ENCODE data around the gene NUP85. TPM values are rescaled to one million over a fixed set of nuclear protein-coding genes. Genes with fewer than 3 reads are reported as not detected.
"Not testable (repeated sequence)": the region's sequence is repeated elsewhere in the genome, so short reads cannot be mapped to it uniquely, and the experiment has no call there.

NUP85 gene, protein sequence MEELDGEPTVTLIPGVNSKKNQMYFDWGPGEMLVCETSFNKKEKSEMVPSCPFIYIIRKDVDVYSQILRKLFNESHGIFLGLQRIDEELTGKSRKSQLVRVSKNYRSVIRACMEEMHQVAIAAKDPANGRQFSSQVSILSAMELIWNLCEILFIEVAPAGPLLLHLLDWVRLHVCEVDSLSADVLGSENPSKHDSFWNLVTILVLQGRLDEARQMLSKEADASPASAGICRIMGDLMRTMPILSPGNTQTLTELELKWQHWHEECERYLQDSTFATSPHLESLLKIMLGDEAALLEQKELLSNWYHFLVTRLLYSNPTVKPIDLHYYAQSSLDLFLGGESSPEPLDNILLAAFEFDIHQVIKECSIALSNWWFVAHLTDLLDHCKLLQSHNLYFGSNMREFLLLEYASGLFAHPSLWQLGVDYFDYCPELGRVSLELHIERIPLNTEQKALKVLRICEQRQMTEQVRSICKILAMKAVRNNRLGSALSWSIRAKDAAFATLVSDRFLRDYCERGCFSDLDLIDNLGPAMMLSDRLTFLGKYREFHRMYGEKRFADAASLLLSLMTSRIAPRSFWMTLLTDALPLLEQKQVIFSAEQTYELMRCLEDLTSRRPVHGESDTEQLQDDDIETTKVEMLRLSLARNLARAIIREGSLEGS
- 10 to 100 TPM; 11.7 to 41.1 (median 33.4) TPM for polyA plus RNA-seq (ENCODE audit: low read depth in 6 of 6)

- peaks cover 0 to 5% of the 10 kb centered on the region in 2 donors for H3K36me3 Mint-ChIP-seq
- peaks cover 13 to 45% (median 14%) of the 10 kb centered on the region in 3 donors for H3K4me1 Mint-ChIP-seq
- ATAC-seq (ENCODE audit: low read depth in 2 of 2) (peak; percentile 85 to 86), DNase-seq (peak; percentile 92)
- H3K4me3 Mint-ChIP-seq: peak within 1 kb of the TSS; percentile 89 to 98 (median 96)
- no peaks in the 10 kb centered on the region for H3K9me3 Mint-ChIP-seq
- peak within 1 kb of the TSS; percentile 97 to 99 (median 98) for H3K27ac Mint-ChIP-seq
- no peaks in the 10 kb centered on the region for H3K27me3 Mint-ChIP-seq
Observed at GRCh38 chr17:75205037-75205792, at the start of gene NUP85. NUP85 (plus strand) TSS chr17:75205679; CDS start chr17:75205762, 83 bp downstream.

DNA sequence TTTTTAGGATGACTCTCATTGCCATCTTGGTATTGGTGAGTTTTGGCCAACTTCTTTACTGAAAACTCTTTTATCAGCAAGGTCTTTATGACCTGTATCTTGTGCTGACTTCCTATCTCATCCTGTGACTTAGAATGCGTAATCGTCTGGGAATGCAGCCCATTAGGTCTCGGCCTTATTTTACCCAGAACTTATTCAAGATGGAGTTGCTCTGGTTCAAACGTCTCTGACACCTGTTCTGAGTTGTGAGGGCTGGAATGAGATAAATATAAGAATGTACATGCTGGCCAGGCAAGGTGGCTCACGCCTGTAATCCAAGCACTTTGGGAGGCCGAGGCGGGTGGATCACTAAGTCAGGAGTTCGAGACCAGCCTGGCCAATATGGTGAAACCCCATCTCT, 47.0 kb upstream of the NUP85 start:
- not testable (repeated sequence) for DNase-seq; H3K36me3 Mint-ChIP-seq; H3K4me3 Mint-ChIP-seq; H3K9me3 Mint-ChIP-seq; H3K27me3 Mint-ChIP-seq; ATAC-seq (ENCODE audit: low read depth in 2 of 2); H3K27ac Mint-ChIP-seq
- peaks cover 10 to 28% (median 15%) of the 10 kb centered on the region in 3 donors for H3K4me1 Mint-ChIP-seq

GRCh38 chr17:75159196-75160031, 46.1 kb upstream of the NUP85 start:
- Mint-ChIP-seq H3K9me3 (no peaks in the 10 kb centered on the region), H3K27me3 (no peaks in the 10 kb centered on the region), H3K4me1 (peaks cover 6 to 22% (median 11%) of the 10 kb centered on the region in 3 donors), H3K4me3 (peak overlapping the region in 1 of 8 donors; percentile 37), H3K36me3 (no peaks in the 10 kb centered on the region), H3K27ac (no peak overlapping the region)
- ATAC-seq (ENCODE audit: low read depth in 2 of 2): no peak
- DNase-seq: no peak

DNA sequence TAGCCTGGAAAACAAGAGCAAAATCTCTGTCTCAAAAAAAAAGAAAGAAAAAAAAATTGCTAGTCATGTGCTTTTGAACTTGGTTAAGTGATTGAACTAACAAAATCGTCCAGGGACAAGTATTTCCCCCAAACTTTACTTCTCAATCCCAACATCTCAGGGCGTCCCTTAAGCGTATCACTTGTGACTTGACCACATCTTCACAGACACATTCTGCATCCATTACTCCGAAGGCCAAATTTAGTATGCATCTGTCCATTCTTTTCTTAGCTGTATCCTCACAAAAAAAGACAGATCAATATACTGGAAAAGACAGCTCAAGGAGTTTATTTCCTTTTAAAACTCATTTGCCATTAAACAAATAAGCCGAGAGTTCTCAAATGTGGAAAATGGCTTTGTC, 45.3 kb upstream of the NUP85 start:
- ATAC-seq (ENCODE audit: low read depth in 2 of 2) (no peak), DNase-seq (no peak)
- no peaks in the 10 kb centered on the region for H3K36me3 Mint-ChIP-seq
- H3K4me3 Mint-ChIP-seq: no peak overlapping the region
- H3K9me3 Mint-ChIP-seq: no peaks in the 10 kb centered on the region
- peaks cover 4 to 14% (median 6%) of the 10 kb centered on the region in 3 donors for H3K4me1 Mint-ChIP-seq
- no peaks in the 10 kb centered on the region for H3K27me3 Mint-ChIP-seq
- no peak overlapping the region for H3K27ac Mint-ChIP-seq

DNA sequence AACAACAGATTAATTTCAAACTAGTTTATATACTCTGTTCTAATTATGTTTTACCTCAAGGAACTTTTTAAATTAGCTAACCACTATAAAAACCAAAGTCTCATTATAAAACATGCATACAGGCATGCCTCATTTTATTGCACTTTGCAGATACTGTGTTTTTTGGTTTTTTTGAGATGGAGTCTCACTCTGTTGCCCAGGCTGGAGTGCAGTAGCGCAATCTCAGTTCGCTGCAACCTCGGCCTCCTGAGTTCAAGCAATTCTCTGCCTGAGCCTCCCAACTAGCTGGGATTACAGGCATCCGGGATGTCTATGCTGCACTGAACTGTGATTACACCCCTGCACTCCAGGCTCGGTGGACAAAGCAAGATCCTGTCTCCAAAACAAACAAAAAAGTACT, 42.4 kb upstream of the NUP85 start:
- H3K36me3 Mint-ChIP-seq: no peaks in the 10 kb centered on the region
- H3K4me1 Mint-ChIP-seq: no peaks in the 10 kb centered on the region
- no peaks in the 10 kb centered on the region for H3K27me3 Mint-ChIP-seq
- ATAC-seq (ENCODE audit: low read depth in 2 of 2): no peak
- no peak for DNase-seq
- H3K27ac Mint-ChIP-seq: no peak overlapping the region
- no peak overlapping the region for H3K4me3 Mint-ChIP-seq
- no peaks in the 10 kb centered on the region for H3K9me3 Mint-ChIP-seq

- ATAC-seq (ENCODE audit: low read depth in 2 of 2); H3K4me1 Mint-ChIP-seq; H3K9me3 Mint-ChIP-seq; H3K27me3 Mint-ChIP-seq; H3K36me3 Mint-ChIP-seq; H3K4me3 Mint-ChIP-seq; DNase-seq: not testable (repeated sequence)
- peak overlapping the region in 1 of 6 donors; percentile 26 for H3K27ac Mint-ChIP-seq
Observed at GRCh38 chr17:75164606-75165005, 40.9 kb upstream of the NUP85 start.

DNA sequence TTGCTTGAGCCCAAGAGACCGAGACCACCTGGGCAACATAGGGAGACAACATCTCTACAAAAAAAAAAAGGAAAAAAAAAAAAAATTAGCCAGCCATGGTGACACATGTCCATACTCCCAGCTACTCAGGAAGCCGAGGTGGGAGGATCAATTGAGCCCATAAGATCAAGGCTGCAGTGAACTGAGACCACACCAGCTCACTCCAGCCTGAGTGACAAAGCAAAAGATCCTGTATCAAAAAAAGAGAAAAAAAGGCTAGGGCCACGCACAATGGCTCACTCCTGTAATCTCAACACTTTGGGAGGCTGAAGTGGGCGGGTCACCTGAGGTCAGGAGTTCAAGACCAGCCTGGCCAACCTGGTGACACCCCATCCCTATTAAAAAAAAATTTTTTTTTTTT, 36.5 kb upstream of the NUP85 start:
- Mint-ChIP-seq H3K4me1 (peaks cover 0 to 5% (median 5%) of the 10 kb centered on the region in 3 donors), H3K27me3 (no peaks in the 10 kb centered on the region), H3K9me3 (no peaks in the 10 kb centered on the region), H3K36me3 (peaks cover 4 to 7% of the 10 kb centered on the region in 2 donors), H3K27ac (peak overlapping the region in 1 of 6 donors; percentile 62), H3K4me3 (no peak overlapping the region)
- ATAC-seq (ENCODE audit: low read depth in 2 of 2): no peak
- DNase-seq: no peak

- peaks cover 0 to 31% (median 9%) of the 10 kb centered on the region in 3 donors for H3K4me1 Mint-ChIP-seq
- DNase-seq (no peak), ATAC-seq (ENCODE audit: low read depth in 2 of 2) (no peak)
- H3K36me3 Mint-ChIP-seq: peaks cover 4 to 8% of the 10 kb centered on the region in 2 donors
- H3K27me3 Mint-ChIP-seq: no peaks in the 10 kb centered on the region
- H3K9me3 Mint-ChIP-seq: no peaks in the 10 kb centered on the region
- peak overlapping the region in 2 of 6 donors; percentile 19 to 44 for H3K27ac Mint-ChIP-seq
- no peak overlapping the region for H3K4me3 Mint-ChIP-seq
Observed at GRCh38 chr17:75173526-75173925, 32.0 kb upstream of the NUP85 start.

DNA sequence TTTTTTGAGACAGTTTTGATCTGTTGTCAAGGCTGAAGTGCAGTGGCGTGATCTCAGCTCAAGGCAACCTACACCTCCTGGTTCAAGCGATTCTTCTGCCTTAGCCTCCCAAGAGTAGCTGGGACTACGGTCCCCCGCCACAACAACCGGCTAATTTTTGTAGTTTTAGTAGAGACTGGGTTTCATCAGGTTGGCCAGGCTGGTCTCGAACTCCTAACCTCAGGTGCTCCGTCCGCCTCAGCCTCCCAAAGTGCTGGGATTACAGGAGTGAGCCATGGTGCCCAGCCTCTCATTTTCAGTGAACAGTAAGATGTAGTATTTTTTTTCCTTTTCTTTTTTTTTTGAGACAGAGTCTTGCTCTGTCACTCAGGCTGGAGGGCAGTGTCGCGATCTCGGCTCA, 30.5 kb upstream of the NUP85 start:
- ATAC-seq (ENCODE audit: low read depth in 2 of 2): no peak
- Mint-ChIP-seq H3K27ac (no peak overlapping the region), H3K36me3 (peaks cover 4 to 8% of the 10 kb centered on the region in 2 donors), H3K9me3 (no peaks in the 10 kb centered on the region), H3K4me3 (peak overlapping the region in 2 of 8 donors; percentile 26 to 42), H3K4me1 (peaks cover 0 to 42% (median 14%) of the 10 kb centered on the region in 3 donors), H3K27me3 (no peaks in the 10 kb centered on the region)
- no peak for DNase-seq

GRCh38 chr17:75176625-75177024, 28.9 kb upstream of the NUP85 start:
- no peaks in the 10 kb centered on the region for H3K27me3 Mint-ChIP-seq
- no peaks in the 10 kb centered on the region for H3K9me3 Mint-ChIP-seq
- ATAC-seq (ENCODE audit: low read depth in 2 of 2) (no peak), DNase-seq (no peak)
- peak overlapping the region in 1 of 8 donors; percentile 48 for H3K4me3 Mint-ChIP-seq
- peak overlapping the region in 1 of 6 donors; percentile 76 for H3K27ac Mint-ChIP-seq
- peaks cover 4 to 8% of the 10 kb centered on the region in 2 donors for H3K36me3 Mint-ChIP-seq
- H3K4me1 Mint-ChIP-seq: peaks cover 5 to 55% (median 24%) of the 10 kb centered on the region in 3 donors

DNA sequence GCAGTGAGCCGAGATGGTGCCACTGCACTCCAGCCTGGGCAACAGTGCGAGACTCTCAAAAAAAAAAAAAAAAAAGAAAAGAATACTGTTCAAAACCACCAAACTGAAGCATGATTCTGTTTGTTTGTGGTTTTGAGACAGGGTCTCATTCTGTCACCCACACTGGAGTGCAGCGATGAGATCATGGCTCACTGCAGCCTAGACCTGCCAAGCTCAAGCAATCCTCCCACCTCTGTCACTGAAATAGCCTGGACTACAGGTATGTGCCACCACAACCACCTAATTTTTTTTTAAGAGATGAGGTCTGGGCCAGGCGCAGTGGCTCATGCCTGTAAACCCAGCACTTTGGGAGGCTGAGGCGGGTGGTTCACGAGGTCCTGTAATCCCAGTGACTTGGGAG, 27.0 kb upstream of the NUP85 start:
- DNase-seq (no peak), ATAC-seq (ENCODE audit: low read depth in 2 of 2) (no peak)
- Mint-ChIP-seq H3K9me3 (no peaks in the 10 kb centered on the region), H3K27ac (no peak overlapping the region), H3K4me1 (peaks cover 11 to 56% (median 26%) of the 10 kb centered on the region in 3 donors), H3K27me3 (no peaks in the 10 kb centered on the region), H3K36me3 (peaks cover 0 to 6% of the 10 kb centered on the region in 2 donors), H3K4me3 (no peak overlapping the region)

DNA sequence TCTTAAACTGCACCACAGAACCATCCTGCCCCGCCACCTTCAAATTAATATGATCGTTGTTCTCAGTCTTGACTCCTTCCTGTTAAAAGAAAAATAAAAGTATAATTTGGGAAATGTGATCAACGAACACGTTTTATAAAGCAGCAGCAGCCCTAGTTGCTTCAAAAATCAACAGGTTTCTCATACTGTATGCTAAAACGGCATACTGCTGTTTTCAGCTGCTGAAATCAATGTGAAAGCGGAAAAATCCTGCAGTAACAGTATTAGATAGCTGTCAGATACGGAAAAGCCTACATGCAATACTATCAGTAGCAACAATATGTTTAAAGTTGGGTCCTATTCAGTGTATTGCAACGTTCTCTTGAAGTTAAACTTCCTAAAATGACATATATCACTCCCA, 24.4 kb upstream of the NUP85 start:
- ATAC-seq (ENCODE audit: low read depth in 2 of 2): no peak
- Mint-ChIP-seq H3K27me3 (no peaks in the 10 kb centered on the region), H3K4me3 (peak overlapping the region; percentile 87 to 98 (median 91)), H3K36me3 (no peaks in the 10 kb centered on the region), H3K4me1 (peaks cover 20 to 55% (median 38%) of the 10 kb centered on the region in 3 donors), H3K9me3 (peaks cover 0 to 5% (median 0%) of the 10 kb centered on the region in 7 donors), H3K27ac (peak overlapping the region in 5 of 6 donors; percentile 91 to 96 (median 94))
- no peak for DNase-seq
